PC-3 (cell line): Measurements from ENCODE around the gene KBTBD7.

ENCODE experiments used
- EZH2 ChIP-seq: fragments of 300-600 bp; sonication (generic); IDR thresholded peaks from one replicate; pipeline ENCODE4 v1.6.1; 2017; ENCODE audit warnings: antibody characterized with exemption, mild to moderate bottlenecking, low read length; ENCODE audit not compliant: unreplicated experiment
- TF ChIP-seq, protein P1 (sequence below): fragments of 300-600 bp; sonication (generic); conservative IDR thresholded peaks from 2 replicates; pipeline ENCODE4 v1.5.1; 2017; ENCODE audit warnings: antibody characterized with exemption, low read depth, mild to moderate bottlenecking, low read length

DNA sequence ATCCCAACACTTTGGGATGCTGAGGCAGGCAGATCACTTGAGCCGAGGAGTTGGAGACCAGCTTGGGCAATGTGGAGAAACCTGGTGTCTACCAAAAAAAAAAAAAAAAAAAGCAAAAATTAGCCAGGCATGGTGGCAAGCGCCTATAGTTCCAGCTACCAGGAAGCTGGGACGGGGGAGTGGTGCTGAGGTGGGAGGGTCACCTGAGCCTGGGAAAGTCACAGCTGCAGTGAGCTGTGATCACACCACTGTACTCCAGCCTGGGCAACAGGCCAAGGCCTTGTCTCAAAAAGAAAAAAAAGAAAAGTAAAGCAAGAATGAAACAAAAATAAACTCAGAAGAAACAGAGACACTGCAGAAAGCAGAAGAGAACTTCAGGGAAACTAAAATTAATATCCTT lies 37.4 kb upstream of the KBTBD7 start:
- TF ChIP-seq, protein P1, sequence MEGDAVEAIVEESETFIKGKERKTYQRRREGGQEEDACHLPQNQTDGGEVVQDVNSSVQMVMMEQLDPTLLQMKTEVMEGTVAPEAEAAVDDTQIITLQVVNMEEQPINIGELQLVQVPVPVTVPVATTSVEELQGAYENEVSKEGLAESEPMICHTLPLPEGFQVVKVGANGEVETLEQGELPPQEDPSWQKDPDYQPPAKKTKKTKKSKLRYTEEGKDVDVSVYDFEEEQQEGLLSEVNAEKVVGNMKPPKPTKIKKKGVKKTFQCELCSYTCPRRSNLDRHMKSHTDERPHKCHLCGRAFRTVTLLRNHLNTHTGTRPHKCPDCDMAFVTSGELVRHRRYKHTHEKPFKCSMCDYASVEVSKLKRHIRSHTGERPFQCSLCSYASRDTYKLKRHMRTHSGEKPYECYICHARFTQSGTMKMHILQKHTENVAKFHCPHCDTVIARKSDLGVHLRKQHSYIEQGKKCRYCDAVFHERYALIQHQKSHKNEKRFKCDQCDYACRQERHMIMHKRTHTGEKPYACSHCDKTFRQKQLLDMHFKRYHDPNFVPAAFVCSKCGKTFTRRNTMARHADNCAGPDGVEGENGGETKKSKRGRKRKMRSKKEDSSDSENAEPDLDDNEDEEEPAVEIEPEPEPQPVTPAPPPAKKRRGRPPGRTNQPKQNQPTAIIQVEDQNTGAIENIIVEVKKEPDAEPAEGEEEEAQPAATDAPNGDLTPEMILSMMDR, result no peak
- no peak for TF ChIP-seq EZH2
